Duodenal mucosa (tissue), 2 donors: ENCODE measurements around the gene MRPL10.

ENCODE experiments used
- H3K27ac ChIP-seq: one replicate; pipeline ENCODE4 v1.7.0; 2013; ENCODE audit warnings: low read depth, low read length
- H3K27me3 ChIP-seq, 2 donors: one replicate each; pipeline ENCODE4 v1.7.0; 2013; ENCODE audit warnings: low read length in 2 of 2, control low read depth in 1 of 2; ENCODE audit not compliant: insufficient read depth in 2 of 2, control insufficient read depth in 1 of 2
- H3K36me3 ChIP-seq, 2 donors: one replicate each; pipeline ENCODE4 v1.7.0; 2013; ENCODE audit warnings: low read length in 2 of 2, control low read depth in 1 of 2; ENCODE audit not compliant: insufficient read depth in 2 of 2, control insufficient read depth in 1 of 2
- H3K4me1 ChIP-seq, 2 donors: one replicate each; pipeline ENCODE4 v1.7.0; 2013; ENCODE audit warnings: low read length in 2 of 2, control low read depth in 1 of 2; ENCODE audit not compliant: insufficient read depth in 2 of 2, control insufficient read depth in 1 of 2
- H3K4me3 ChIP-seq, 2 donors: one replicate each; pipeline ENCODE4 v1.7.0; 2013; ENCODE audit warnings: low read length in 2 of 2, low read depth in 1 of 2
- H3K9ac ChIP-seq, 2 donors: one replicate each; pipeline ENCODE4 v1.7.0; 2013; ENCODE audit warnings: low read length in 2 of 2, low read depth in 1 of 2
- H3K9me3 ChIP-seq, 2 donors: one replicate each; pipeline ENCODE4 v1.7.0; 2013; ENCODE audit warnings: low read length in 2 of 2, control low read depth in 1 of 2; ENCODE audit not compliant: control insufficient read depth in 1 of 2

The MRPL10 gene

DNA sequence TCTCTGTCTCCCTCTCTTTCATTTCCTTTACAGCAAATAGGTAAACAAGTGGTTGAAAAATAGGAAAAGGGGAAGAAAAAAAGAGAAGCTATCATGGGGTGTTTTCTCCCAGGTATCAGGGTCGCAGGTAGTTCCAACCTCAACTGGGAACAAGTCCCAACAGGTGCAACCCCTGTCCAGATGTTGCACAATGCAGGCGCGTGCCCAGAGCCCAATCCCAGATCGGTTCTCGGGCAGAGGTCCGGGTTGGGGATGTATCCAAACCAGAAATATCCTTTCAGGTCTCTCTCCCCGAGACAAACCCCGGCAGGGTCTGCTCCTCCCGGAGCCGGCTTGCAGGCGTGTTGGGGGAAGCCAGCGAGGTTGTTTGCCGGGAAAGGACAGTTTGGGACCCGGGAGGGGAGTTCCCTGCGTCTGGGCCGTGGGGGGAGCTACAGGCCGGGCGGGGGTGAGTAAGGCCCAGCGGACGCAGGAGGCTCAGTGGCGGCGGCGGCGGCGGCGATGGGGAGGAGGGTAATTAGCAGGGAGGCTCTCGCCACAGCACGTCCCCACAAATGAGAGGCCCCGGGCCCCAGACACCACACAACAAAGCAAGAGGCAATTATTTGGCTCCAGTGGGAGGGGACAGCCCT is 40.8 kb upstream of the MRPL10 start:
- H3K9me3 ChIP-seq, result no peaks in the 10 kb centered on the region
- peaks cover 28 to 38% of the 10 kb centered on the region in 2 donors for H3K27me3 ChIP-seq
- no peak overlapping the region for H3K9ac ChIP-seq
- H3K4me1 ChIP-seq, result no peaks in the 10 kb centered on the region
- no peak overlapping the region for H3K27ac ChIP-seq
- H3K36me3 ChIP-seq, result no peaks in the 10 kb centered on the region
- no peak overlapping the region for H3K4me3 ChIP-seq

DNA sequence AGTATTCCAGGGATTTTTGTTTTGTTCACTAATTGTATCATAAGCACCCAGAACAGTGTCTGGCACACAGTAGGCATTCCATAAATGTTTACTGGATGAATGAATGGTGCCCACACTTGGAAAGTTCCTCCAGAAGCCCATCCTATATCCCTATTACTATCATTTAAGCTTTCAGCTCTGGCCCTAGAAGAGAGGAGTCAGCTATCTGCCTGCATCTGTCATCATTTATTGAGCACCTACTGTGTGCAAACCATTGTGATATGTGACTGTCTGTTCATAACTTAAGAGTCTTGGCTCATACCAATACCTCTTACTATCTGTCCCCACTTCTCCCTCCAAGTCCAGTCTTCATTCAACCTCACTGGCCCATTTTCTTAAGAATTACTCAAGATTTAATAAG is 39.7 kb upstream of the MRPL10 start:
- Histone ChIP-seq H3K9me3 (no peaks in the 10 kb centered on the region), H3K4me3 (no peak overlapping the region), H3K4me1 (no peaks in the 10 kb centered on the region), H3K27me3 (peaks cover 28 to 38% of the 10 kb centered on the region in 2 donors), H3K27ac (no peak overlapping the region), H3K9ac (no peak overlapping the region), H3K36me3 (no peaks in the 10 kb centered on the region)

DNA sequence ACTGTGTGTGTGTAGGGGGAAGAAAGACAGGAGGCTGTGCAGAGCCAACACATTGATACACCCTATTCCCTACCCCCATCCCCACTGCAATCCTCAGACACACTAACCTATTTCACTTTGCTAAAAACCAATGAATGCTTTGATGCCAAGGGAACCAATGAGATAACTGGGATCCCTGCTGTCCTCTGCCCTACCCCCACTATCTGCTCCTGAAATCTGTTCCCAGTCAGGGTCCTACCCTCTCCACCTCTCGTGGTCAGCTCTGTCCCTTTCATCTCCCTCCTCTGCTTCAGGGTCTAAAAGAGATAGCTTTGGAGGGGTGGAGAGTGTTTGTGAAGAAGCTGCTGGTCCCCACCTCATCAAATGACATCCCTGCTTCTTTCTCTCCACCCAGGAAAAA is 38.7 kb upstream of the MRPL10 start:
- Histone ChIP-seq H3K9ac (no peak overlapping the region), H3K4me1 (no peaks in the 10 kb centered on the region)

DNA sequence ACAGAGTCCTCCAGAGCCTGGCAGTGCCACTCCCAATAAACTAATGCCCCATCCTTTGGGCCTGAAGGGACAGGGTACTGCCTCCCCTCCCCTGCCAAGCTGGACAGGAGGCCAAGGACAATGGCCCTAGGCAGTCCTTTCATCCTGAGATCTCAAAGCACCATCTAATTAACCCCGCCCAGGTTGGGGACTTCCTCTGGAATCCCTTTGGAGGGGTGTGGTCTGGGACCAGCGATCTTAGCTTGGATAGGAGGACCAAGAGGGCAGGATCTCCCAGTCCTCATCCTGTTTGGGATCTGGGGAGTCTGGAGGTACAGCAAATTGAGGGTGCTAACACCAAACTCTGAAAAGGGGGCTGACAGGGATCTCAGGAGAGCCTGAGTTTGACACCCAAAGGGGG is 37.8 kb upstream of the MRPL10 start:
- no peak overlapping the region for H3K9ac ChIP-seq
- no peak overlapping the region for H3K4me3 ChIP-seq
- peaks cover 0 to 5% of the 10 kb centered on the region in 2 donors for H3K4me1 ChIP-seq
- no peaks in the 10 kb centered on the region for H3K9me3 ChIP-seq
- no peak overlapping the region for H3K27ac ChIP-seq
- H3K27me3 ChIP-seq, result peaks cover 23 to 38% of the 10 kb centered on the region in 2 donors
- no peaks in the 10 kb centered on the region for H3K36me3 ChIP-seq

More for the DNA sequence above, 38.7 kb upstream of the MRPL10 start:
- Histone ChIP-seq H3K36me3 (no peaks in the 10 kb centered on the region), H3K27me3 (peaks cover 28 to 38% of the 10 kb centered on the region in 2 donors), H3K27ac (no peak overlapping the region), H3K9me3 (no peaks in the 10 kb centered on the region), H3K4me3 (no peak overlapping the region)

DNA sequence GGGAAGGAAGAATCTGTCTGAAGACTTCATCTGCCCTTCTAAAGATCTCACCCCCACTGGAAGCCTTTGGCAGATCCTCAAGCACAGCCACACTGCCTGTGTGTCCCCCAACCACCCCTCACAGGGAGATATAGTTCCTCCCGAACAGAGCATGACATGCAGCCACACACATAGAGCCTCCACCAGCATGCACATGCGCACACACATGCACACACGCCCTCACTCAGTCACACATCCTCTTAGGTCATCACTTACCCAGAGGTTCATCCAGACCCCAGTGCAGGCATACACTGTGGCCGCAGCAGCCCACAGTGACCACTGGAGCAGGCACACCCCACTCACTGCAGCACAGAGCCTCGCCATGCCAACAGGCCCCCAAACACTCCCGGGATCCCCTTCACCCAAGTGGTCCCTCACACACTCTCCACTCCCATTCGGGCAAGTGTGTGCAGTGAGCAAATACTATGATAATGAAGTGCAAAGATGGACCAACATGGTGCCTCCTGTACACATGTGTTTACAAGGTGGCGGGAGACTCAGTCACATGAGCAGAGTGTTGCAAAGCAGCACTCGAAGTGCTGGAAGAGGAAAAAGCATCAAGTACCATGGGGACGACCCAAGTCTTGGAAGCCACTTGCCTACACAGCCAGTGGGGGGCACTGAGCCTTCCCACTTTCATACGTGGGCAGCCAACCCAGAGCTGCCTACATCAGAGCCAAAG is 36.6 kb upstream of the MRPL10 start:
- Histone ChIP-seq H3K36me3 (no peaks in the 10 kb centered on the region), H3K4me1 (peaks cover 0 to 5% of the 10 kb centered on the region in 2 donors), H3K9me3 (no peaks in the 10 kb centered on the region), H3K4me3 (no peak overlapping the region), H3K27ac (no peak overlapping the region), H3K27me3 (peaks cover 23 to 30% of the 10 kb centered on the region in 2 donors), H3K9ac (no peak overlapping the region)

DNA sequence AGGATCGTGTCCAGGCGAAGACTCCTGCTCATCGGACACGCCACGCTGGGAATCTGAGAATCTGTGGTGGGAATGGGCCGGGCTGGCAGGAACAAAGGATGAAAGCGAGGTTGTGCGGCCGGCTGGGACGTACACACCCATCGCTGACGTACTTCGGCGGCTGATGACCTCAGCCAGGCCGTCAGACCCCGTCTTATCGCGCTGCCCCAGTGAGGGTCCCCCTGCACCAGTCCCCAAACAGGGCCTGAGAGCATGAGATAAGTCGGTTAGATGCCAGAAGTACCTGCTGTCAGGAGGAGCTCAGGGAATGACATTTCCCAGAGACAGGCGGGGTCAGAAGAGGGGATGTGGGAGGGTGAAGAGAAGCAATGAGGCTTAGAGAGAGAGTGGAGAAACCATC is 35.6 kb upstream of the MRPL10 start:
- Histone ChIP-seq H3K9ac (no peak overlapping the region), H3K27ac (no peak overlapping the region), H3K27me3 (peaks cover 19 to 26% of the 10 kb centered on the region in 2 donors), H3K36me3 (no peaks in the 10 kb centered on the region), H3K9me3 (no peaks in the 10 kb centered on the region), H3K4me3 (no peak overlapping the region), H3K4me1 (peaks cover 0 to 5% of the 10 kb centered on the region in 2 donors)

DNA sequence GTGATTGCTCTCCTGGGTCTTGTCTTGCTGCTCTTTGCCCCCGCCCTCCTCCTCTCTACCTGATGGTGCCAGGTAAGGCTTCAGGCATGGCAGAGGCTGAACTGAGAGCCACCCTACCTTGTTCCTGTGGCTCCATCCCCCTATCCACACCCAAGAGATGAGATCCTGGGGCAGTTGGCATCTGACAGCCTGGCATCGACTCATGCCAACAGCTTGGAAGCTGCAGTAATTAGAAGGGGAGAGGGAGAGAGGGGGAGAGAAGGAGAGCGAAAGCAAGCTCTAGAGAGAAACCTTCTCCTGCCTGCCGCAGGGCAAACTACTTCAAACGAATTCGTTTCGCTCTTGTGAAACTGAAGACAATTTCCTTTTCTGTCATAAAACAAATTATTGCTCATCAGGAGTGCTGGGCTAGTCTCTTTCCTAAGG is 33.5 kb upstream of the MRPL10 start:
- Histone ChIP-seq H3K36me3 (no peaks in the 10 kb centered on the region), H3K9me3 (no peaks in the 10 kb centered on the region), H3K9ac (no peak overlapping the region), H3K27ac (no peak overlapping the region), H3K4me3 (no peak overlapping the region), H3K4me1 (peaks cover 0 to 5% of the 10 kb centered on the region in 2 donors), H3K27me3 (peaks cover 7 to 13% of the 10 kb centered on the region in 2 donors)

DNA sequence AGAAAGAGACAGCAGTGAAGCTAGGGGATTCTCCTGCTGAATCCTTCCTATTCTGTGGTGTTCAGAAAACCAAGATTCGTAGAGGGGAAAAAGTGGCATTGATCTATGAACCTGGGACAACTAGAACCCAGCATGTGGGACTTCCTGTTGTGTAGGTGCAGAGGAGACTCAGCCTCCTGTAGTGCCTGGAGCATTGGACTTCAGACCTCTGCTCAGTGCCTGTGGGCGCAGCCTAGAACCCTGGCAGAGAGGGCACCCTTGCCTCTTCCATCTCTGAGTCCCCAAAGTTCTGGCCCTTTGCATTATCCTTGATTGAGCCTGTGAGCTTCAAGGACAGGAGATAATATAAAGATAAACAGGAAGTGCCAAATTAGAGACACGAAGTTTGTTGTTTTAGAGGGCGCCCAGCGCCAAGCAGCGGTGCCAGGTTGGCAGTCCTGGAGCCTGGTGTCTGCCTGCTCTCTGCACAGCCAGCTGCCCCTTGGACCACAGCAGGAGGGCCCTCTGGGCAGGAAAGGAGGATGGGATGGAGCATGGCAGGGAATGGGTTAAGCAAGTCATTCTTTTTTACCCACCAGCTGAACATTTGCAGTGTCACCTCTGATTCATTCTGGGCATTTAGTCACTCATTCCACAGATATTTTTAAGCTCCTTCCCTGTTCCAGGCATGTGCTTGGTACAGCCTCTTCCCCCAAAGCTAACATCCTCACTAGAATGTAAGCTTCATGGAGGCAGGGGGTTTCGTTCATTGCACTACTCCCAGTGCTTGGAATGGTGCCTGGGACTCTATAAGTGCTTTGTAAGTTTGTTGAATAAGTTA is 31.5 kb upstream of the MRPL10 start:
- peaks cover 4 to 6% of the 10 kb centered on the region in 2 donors for H3K27me3 ChIP-seq
- H3K27ac ChIP-seq, result no peak overlapping the region
- H3K9me3 ChIP-seq, result no peaks in the 10 kb centered on the region
- no peak overlapping the region for H3K4me3 ChIP-seq
- no peaks in the 10 kb centered on the region for H3K36me3 ChIP-seq
- H3K4me1 ChIP-seq, result peaks cover 0 to 5% of the 10 kb centered on the region in 2 donors
- H3K9ac ChIP-seq, result no peak overlapping the region

DNA sequence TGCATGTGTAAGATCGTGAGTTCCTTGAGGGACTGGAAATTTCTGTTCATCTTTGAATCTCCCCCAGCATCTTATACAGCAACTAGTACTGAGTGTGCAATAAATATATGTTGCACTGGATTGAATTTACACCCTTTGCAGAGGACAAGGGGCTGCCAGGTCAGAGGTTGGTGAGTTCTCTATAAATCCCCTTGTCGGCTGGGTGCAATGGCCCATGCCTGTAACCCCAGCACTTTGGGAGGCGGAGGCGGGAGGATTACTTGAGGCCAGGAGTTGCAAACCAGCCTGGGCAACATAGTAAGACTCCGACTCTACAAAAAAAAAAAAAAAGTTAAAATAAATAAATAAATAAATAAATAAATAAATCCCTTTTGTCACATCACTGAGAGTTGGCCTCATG is 29.0 kb upstream of the MRPL10 start:
- Histone ChIP-seq H3K4me1 (peaks cover 0 to 5% of the 10 kb centered on the region in 2 donors), H3K36me3 (no peaks in the 10 kb centered on the region), H3K4me3 (no peak overlapping the region), H3K27me3 (peaks cover 18 to 19% of the 10 kb centered on the region in 2 donors), H3K27ac (no peak overlapping the region), H3K9me3 (no peaks in the 10 kb centered on the region), H3K9ac (no peak overlapping the region)
